GM23338 (cell line): ENCODE data around the gene AP2M1. TPM values are rescaled to one million over a fixed set of nuclear protein-coding genes. Genes with fewer than 3 reads are reported as not detected.

ENCODE experiments used
- ATAC-seq: fragments of 200-7000 bp; cut with Tn5 transposase; 3 replicates; pipeline ENCODE4 v1.9.1; 2020
- DNase-seq: peaks from one replicate; pipeline ENCODE4 v3.0.0-alpha.2; 2015; ENCODE audit warnings: low spot score
- H2AFZ ChIP-seq: fragments of 200-600 bp; sonication (generic); 2 replicates; pipeline ENCODE4 v1.8.0; 2016; ENCODE audit warnings: antibody characterized with exemption, mild to moderate bottlenecking, moderate library complexity
- H3F3A ChIP-seq: fragments of 200-600 bp; sonication (generic); replicated peaks from 2 replicates; pipeline ENCODE4 v1.8.0; 2017; ENCODE audit warnings: antibody characterized with exemption, mixed run types, low read depth
- H3K27ac ChIP-seq: fragments of 200-600 bp; sonication (generic); 2 replicates; pipeline ENCODE4 v1.6.1; 2016; ENCODE audit warnings: low read depth
- H3K27me3 ChIP-seq: fragments of 200-600 bp; sonication (generic); 2 replicates; pipeline ENCODE4 v1.8.0; 2016; ENCODE audit warnings: mild to moderate bottlenecking, mixed run types, moderate library complexity; ENCODE audit not compliant: insufficient read depth
- H3K36me3 ChIP-seq: fragments of 200-600 bp; sonication (generic); 2 replicates; pipeline ENCODE4 v1.8.0; 2016; ENCODE audit warnings: mild to moderate bottlenecking; ENCODE audit not compliant: insufficient read depth
- H3K4me1 ChIP-seq: fragments of 200-600 bp; sonication (generic); 2 replicates; pipeline ENCODE4 v1.8.0; 2016; ENCODE audit warnings: mild to moderate bottlenecking, moderate library complexity; ENCODE audit not compliant: insufficient read depth
- H3K4me2 ChIP-seq: fragments of 200-600 bp; sonication (generic); 2 replicates; pipeline ENCODE4 v1.7.1; 2017; ENCODE audit warnings: mixed run types
- H3K4me3 ChIP-seq: fragments of 200-600 bp; sonication (generic); 2 replicates; pipeline ENCODE4 v1.6.1; 2016; ENCODE audit warnings: mixed run types
- H3K79me2 ChIP-seq: fragments of 200-600 bp; sonication (generic); replicated peaks from 2 replicates; pipeline ENCODE4 v1.8.0; 2017; ENCODE audit warnings: mild to moderate bottlenecking; ENCODE audit not compliant: insufficient read depth
- H3K9me2 ChIP-seq: fragments of 200-600 bp; sonication (generic); 2 replicates; pipeline ENCODE4 v1.8.0; 2017; ENCODE audit not compliant: insufficient read depth
- H4K20me1 ChIP-seq: fragments of 200-600 bp; sonication (generic); replicated peaks from 2 replicates; pipeline ENCODE4 v1.8.0; 2017; ENCODE audit warnings: mild to moderate bottlenecking; ENCODE audit not compliant: insufficient read depth
- H3K27ac Mint-ChIP-seq: 2 replicates; pipeline ENCODE4 v1.8.0; 2020; ENCODE audit warnings: inconsistent platforms, mild to moderate bottlenecking, moderate library complexity, mixed read lengths
- H3K27me3 Mint-ChIP-seq: 3 replicates; pipeline ENCODE4 v1.8.0; 2022; ENCODE audit warnings: low read depth, mild to moderate bottlenecking, moderate library complexity, mixed read lengths, inconsistent platforms; ENCODE audit not compliant: insufficient read depth, poor library complexity
- H3K36me3 Mint-ChIP-seq: 3 replicates; pipeline ENCODE4 v1.8.0; 2021; ENCODE audit warnings: low read depth, mild to moderate bottlenecking, inconsistent platforms, moderate library complexity, mixed read lengths
- H3K4me1 Mint-ChIP-seq: 3 replicates; pipeline ENCODE4 v1.8.0; 2020; ENCODE audit warnings: mild to moderate bottlenecking, inconsistent platforms, mixed read lengths
- H3K4me3 Mint-ChIP-seq: 3 replicates; pipeline ENCODE4 v1.8.0; 2021; ENCODE audit warnings: moderate library complexity, mild to moderate bottlenecking, inconsistent platforms, mixed read lengths
- H3K9me3 Mint-ChIP-seq: 3 replicates; pipeline ENCODE4 v1.8.0; 2020; ENCODE audit warnings: moderate library complexity, mild to moderate bottlenecking, inconsistent platforms, mixed read lengths
- CREB1 ChIP-seq: fragments of 250-450 bp; sonication (Bioruptor Pico); IDR thresholded peaks from 2 replicates; pipeline ENCODE4 v1.5.0; 2020; ENCODE audit warnings: low read depth, mild to moderate bottlenecking, moderate library complexity
- JUNB ChIP-seq: IDR thresholded peaks from one replicate; pipeline ENCODE4 v1.6.1; 2016; ENCODE audit warnings: antibody characterized with exemption; ENCODE audit not compliant: unreplicated experiment
- NANOG ChIP-seq: IDR thresholded peaks from 2 replicates; pipeline ENCODE4 v1.6.1; 2016; ENCODE audit warnings: antibody characterized with exemption, borderline replicate concordance
- POLR2AphosphoS5 ChIP-seq: IDR thresholded peaks from 2 replicates; pipeline ENCODE4 v1.6.1; 2016; ENCODE audit warnings: antibody characterized with exemption, low read depth
- ZNF114 ChIP-seq: fragments of 250-450 bp; sonication (Bioruptor Pico); IDR thresholded peaks from 2 replicates; pipeline ENCODE4 v1.5.0; 2020; ENCODE audit warnings: mild to moderate bottlenecking, moderate library complexity
- polyA plus RNA-seq: library from polyadenylated mRNA; unstranded; fragments of >200 nt; fragmentation: Nextera tagmentation; extraction: Ambion mirVana; gene quantifications from 2 replicates; pipeline ENCODE4 v1.2.1, GENCODE V29; 2016
- total RNA-seq: library from RNA; depleted of rRNA; stranded (reverse); fragments of >200 nt; shearing (Covaris generic); gene quantifications from 2 replicates; pipeline ENCODE4 v1.2.3, GENCODE V29; 2014; rRNA removed
- TF ChIP-seq, protein P1 (sequence below): fragments of 250-450 bp; sonication (Bioruptor Pico); IDR thresholded peaks from 2 replicates; pipeline ENCODE4 v1.5.0; 2020; ENCODE audit warnings: mild to moderate bottlenecking, moderate library complexity

AP2M1 gene
- total and polyA plus RNA-seq, 2 experiments from 2014 or later = 215 to 305 TPM

DNA sequence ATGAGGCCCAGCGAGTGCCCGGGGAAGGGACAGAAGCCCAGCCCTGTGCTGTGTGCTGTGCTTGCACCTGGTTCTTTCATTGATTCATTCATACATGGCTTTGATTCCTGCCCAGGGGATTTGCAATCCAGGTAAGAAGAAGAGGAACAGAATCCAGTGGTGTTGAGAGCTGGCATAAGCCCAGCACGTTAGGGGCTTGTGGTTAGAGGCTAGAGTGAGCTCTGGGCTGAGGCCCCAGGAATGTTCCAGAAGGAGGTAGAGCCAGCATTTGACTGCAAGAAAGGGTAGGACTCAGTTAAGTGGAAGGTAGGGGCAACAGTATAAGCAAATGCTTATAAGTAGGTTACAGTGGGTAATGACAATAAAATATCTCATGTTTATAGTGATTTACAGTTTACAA is 57.0 kb downstream of the AP2M1 start (continued):
- TF ChIP-seq, protein P1, sequence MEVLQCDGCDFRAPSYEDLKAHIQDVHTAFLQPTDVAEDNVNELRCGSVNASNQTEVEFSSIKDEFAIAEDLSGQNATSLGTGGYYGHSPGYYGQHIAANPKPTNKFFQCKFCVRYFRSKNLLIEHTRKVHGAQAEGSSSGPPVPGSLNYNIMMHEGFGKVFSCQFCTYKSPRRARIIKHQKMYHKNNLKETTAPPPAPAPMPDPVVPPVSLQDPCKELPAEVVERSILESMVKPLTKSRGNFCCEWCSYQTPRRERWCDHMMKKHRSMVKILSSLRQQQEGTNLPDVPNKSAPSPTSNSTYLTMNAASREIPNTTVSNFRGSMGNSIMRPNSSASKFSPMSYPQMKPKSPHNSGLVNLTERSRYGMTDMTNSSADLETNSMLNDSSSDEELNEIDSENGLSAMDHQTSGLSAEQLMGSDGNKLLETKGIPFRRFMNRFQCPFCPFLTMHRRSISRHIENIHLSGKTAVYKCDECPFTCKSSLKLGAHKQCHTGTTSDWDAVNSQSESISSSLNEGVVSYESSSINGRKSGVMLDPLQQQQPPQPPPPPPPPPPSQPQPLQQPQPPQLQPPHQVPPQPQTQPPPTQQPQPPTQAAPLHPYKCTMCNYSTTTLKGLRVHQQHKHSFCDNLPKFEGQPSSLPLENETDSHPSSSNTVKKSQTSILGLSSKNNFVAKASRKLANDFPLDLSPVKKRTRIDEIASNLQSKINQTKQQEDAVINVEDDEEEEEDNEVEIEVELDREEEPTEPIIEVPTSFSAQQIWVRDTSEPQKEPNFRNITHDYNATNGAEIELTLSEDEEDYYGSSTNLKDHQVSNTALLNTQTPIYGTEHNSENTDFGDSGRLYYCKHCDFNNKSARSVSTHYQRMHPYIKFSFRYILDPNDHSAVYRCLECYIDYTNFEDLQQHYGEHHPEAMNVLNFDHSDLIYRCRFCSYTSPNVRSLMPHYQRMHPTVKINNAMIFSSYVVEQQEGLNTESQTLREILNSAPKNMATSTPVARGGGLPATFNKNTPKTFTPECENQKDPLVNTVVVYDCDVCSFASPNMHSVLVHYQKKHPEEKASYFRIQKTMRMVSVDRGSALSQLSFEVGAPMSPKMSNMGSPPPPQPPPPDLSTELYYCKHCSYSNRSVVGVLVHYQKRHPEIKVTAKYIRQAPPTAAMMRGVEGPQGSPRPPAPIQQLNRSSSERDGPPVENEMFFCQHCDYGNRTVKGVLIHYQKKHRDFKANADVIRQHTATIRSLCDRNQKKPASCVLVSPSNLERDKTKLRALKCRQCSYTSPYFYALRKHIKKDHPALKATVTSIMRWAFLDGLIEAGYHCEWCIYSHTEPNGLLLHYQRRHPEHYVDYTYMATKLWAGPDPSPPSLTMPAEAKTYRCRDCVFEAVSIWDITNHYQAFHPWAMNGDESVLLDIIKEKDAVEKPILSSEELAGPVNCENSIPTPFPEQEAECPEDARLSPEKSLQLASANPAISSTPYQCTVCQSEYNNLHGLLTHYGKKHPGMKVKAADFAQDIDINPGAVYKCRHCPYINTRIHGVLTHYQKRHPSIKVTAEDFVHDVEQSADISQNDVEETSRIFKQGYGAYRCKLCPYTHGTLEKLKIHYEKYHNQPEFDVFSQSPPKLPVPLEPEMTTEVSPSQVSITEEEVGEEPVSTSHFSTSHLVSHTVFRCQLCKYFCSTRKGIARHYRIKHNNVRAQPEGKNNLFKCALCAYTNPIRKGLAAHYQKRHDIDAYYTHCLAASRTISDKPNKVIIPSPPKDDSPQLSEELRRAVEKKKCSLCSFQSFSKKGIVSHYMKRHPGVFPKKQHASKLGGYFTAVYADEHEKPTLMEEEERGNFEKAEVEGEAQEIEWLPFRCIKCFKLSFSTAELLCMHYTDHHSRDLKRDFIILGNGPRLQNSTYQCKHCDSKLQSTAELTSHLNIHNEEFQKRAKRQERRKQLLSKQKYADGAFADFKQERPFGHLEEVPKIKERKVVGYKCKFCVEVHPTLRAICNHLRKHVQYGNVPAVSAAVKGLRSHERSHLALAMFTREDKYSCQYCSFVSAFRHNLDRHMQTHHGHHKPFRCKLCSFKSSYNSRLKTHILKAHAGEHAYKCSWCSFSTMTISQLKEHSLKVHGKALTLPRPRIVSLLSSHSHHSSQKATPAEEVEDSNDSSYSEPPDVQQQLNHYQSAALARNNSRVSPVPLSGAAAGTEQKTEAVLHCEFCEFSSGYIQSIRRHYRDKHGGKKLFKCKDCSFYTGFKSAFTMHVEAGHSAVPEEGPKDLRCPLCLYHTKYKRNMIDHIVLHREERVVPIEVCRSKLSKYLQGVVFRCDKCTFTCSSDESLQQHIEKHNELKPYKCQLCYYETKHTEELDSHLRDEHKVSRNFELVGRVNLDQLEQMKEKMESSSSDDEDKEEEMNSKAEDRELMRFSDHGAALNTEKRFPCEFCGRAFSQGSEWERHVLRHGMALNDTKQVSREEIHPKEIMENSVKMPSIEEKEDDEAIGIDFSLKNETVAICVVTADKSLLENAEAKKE = no peak
- TF ChIP-seq JUNB = no peak

DNA sequence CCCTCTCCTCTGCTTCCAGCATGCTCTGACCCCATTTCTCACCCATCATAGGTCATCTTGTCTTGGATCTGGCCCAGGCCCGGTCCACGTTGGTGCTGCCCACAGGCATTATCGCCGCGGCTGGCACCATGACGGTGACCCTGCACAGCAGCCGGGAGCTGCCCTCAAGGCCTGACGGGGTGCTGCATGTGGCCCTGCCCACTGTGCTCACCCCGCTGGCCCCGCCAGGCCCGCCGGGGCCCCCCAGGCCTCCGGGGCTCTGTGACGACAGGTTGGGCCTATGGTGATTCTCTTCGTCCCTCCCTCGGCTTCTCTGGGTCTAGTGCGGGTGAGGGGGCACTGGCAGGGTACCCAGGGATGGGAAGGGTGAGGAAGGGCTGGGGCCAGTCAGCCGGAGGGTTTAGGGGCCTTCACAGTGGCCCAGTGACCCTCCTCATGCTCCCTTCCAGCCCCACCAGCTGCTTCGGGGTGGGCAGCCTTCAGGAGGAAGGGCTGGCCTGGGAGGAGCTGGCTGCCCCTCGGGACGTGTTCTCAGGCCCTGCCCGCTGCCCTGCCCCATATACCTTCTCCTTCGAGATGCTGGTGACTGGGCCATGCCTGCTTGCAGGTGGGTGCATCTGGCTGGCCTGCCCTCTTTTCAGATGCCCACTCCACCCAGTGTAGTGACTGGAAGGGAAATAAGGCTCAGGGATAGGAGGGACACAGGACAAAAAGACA is 58.6 kb downstream of the AP2M1 start:
- DNase-seq = no peak
- H3K36me3 Mint-ChIP-seq = no peaks in the 10 kb centered on the region; the same call in 2 of the 3 replicates

More for the DNA sequence above, 58.6 kb downstream of the AP2M1 start:
- H3K4me1 Mint-ChIP-seq = peaks cover 11% of the 10 kb centered on the region
- Histone ChIP-seq H3K27me3 (peaks cover 60% of the 10 kb centered on the region), H3K4me2 (no peak overlapping the region), H2AFZ (no peak overlapping the region), H3K4me3 (no peak overlapping the region), H3K36me3 (no peaks in the 10 kb centered on the region), H3K9me2 (no peaks in the 10 kb centered on the region), H3K4me1 (no peaks in the 10 kb centered on the region), H3F3A (no peaks in the 10 kb centered on the region), H3K27ac (no peak overlapping the region), H3K79me2 (no peaks in the 10 kb centered on the region), H4K20me1 (0 out of 2 replicates have a peak, but pooled peaks cover 6% of the 10 kb centered on the region)
- peaks cover 50% of the 10 kb centered on the region for H3K27me3 Mint-ChIP-seq
- ATAC-seq = no peak
- no peaks in the 10 kb centered on the region; the same call in 2 of the 3 replicates for H3K9me3 Mint-ChIP-seq
- no peak overlapping the region for H3K27ac Mint-ChIP-seq
- no peak for TF ChIP-seq NANOG
- no peak for TF ChIP-seq CREB1 (CRISPR knock-in tag)
- TF ChIP-seq ZNF114 (CRISPR knock-in tag) = no peak
- TF ChIP-seq POLR2AphosphoS5 = no peak
- H3K4me3 Mint-ChIP-seq = no peak overlapping the region

Other genes with a start within 250 kb of the AP2M1 start
- gene ABCC5, start 157.0 kb upstream of the AP2M1 start, total RNA-seq = 38.5 and 39.9 TPM in 2 replicates
- 14.0 TPM in 2 replicates for gene ABCC5, start 157.0 kb upstream of the AP2M1 start, polyA plus RNA-seq
- gene HTR3D, start 143.1 kb upstream of the AP2M1 start, total RNA-seq = not detected in 2 replicates
- gene HTR3D, start 143.1 kb upstream of the AP2M1 start, polyA plus RNA-seq = not detected in 2 replicates
- gene HTR3C, start 121.8 kb upstream of the AP2M1 start, total RNA-seq = not detected in 2 replicates
- gene HTR3C, start 121.8 kb upstream of the AP2M1 start, polyA plus RNA-seq = not detected in 2 replicates
- not detected in 2 replicates for gene HTR3E, start 77.8 kb upstream of the AP2M1 start, total RNA-seq
- gene HTR3E, start 77.8 kb upstream of the AP2M1 start, polyA plus RNA-seq = not detected in 2 replicates
- 36.6 and 43.3 TPM in 2 replicates for gene EIF2B5, start 39.5 kb upstream of the AP2M1 start, total RNA-seq
- gene EIF2B5, start 39.5 kb upstream of the AP2M1 start, polyA plus RNA-seq = 26.4 and 27.8 TPM in 2 replicates
- 50.2 and 55.5 TPM in 2 replicates for gene DVL3, start 19.5 kb upstream of the AP2M1 start, total RNA-seq
- gene DVL3, start 19.5 kb upstream of the AP2M1 start, polyA plus RNA-seq = 25.6 and 33.5 TPM in 2 replicates
- 48.9 and 60.4 TPM in 2 replicates for gene ABCF3, start 11.3 kb downstream of the AP2M1 start, total RNA-seq
- gene ABCF3, start 11.3 kb downstream of the AP2M1 start, polyA plus RNA-seq = 32.7 and 33.4 TPM in 2 replicates
- 0.66 TPM in 1 of 2 replicates, not detected in the other for gene VWA5B2, start 54.7 kb downstream of the AP2M1 start, total RNA-seq
- gene VWA5B2, start 54.7 kb downstream of the AP2M1 start, polyA plus RNA-seq = not detected in 2 replicates
- gene ALG3, start 74.1 kb downstream of the AP2M1 start, total RNA-seq = 107 and 109 TPM in 2 replicates
- gene ALG3, start 74.1 kb downstream of the AP2M1 start, polyA plus RNA-seq = 76.9 and 87.9 TPM in 2 replicates
- gene EEF1AKMT4, start 74.8 kb downstream of the AP2M1 start, total RNA-seq = 9.8 and 14.3 TPM in 2 replicates
- 11.2 and 12.9 TPM in 2 replicates for gene EEF1AKMT4, start 74.8 kb downstream of the AP2M1 start, polyA plus RNA-seq
- 1.3 and 1.5 TPM in 2 replicates for gene CAMK2N2, start 86.7 kb downstream of the AP2M1 start, total RNA-seq
- 0.32 and 0.63 TPM in 2 replicates for gene CAMK2N2, start 86.7 kb downstream of the AP2M1 start, polyA plus RNA-seq
- 0.24 TPM in 1 of 2 replicates, not detected in the other for gene ECE2, start 101.2 kb downstream of the AP2M1 start, total RNA-seq
- 0.48 TPM in 1 of 2 replicates, not detected in the other for gene ECE2, start 101.2 kb downstream of the AP2M1 start, polyA plus RNA-seq
- gene PSMD2, start 124.4 kb downstream of the AP2M1 start, total RNA-seq = 328 and 507 TPM in 2 replicates
- 101 and 117 TPM in 2 replicates for gene PSMD2, start 124.4 kb downstream of the AP2M1 start, polyA plus RNA-seq
- 552 and 565 TPM in 2 replicates for gene EIF4G1, start 139.8 kb downstream of the AP2M1 start, total RNA-seq
- 227 and 239 TPM in 2 replicates for gene EIF4G1, start 139.8 kb downstream of the AP2M1 start, polyA plus RNA-seq
- 14.8 and 31.8 TPM in 2 replicates for gene FAM131A, start 162.7 kb downstream of the AP2M1 start, total RNA-seq
- gene FAM131A, start 162.7 kb downstream of the AP2M1 start, polyA plus RNA-seq = 6.7 and 9.6 TPM in 2 replicates
- 9.2 and 10.7 TPM in 2 replicates for gene CLCN2, start 186.8 kb downstream of the AP2M1 start, total RNA-seq
- 5.4 and 7.0 TPM in 2 replicates for gene CLCN2, start 186.8 kb downstream of the AP2M1 start, polyA plus RNA-seq
- gene POLR2H, start 186.9 kb downstream of the AP2M1 start, total RNA-seq = 182 and 199 TPM in 2 replicates
- gene POLR2H, start 186.9 kb downstream of the AP2M1 start, polyA plus RNA-seq = 190 and 205 TPM in 2 replicates
- 0.14 and 0.97 TPM in 2 replicates for gene THPO, start 203.4 kb downstream of the AP2M1 start, total RNA-seq
- gene THPO, start 203.4 kb downstream of the AP2M1 start, polyA plus RNA-seq = 0.47 and 1.9 TPM in 2 replicates
- 0.66 and 1.1 TPM in 2 replicates for gene CHRD, start 205.2 kb downstream of the AP2M1 start, total RNA-seq
- 0.23 and 0.34 TPM in 2 replicates for gene CHRD, start 205.2 kb downstream of the AP2M1 start, polyA plus RNA-seq